Thoracic aorta (tissue), 2 donors: ENCODE results near the gene ZNF614. TPM values are rescaled to one million over a fixed set of nuclear protein-coding genes. Genes with fewer than 3 reads are reported as not detected.
"Not testable (repeated sequence)": the region's sequence is repeated elsewhere in the genome, so short reads cannot be mapped to it uniquely, and the experiment has no call there.

Experiments
- ATAC-seq: fragments of 150-250 bp; one replicate; pipeline ENCODE4 v1.8.0; 2017; ENCODE audit warnings: low read depth; ENCODE audit not compliant: insufficient number of reproducible peaks, low FRiP score
- DNase-seq: peaks from one replicate; pipeline ENCODE4 v3.0.0-alpha.2; 2020; ENCODE audit warnings: low spot score
- H3K27ac ChIP-seq, 2 donors: fragments of 200-600 bp; sonication (generic); 1 replicate in 1 of 2; 2 replicates in 1 of 2; pipeline ENCODE4 v1.5.1; 2016; ENCODE audit warnings: mild to moderate bottlenecking in 2 of 2, moderate library complexity in 2 of 2
- H3K27me3 ChIP-seq: fragments of 200-600 bp; sonication (generic); replicated peaks from 2 replicates; pipeline ENCODE4 v1.6.0; 2016; ENCODE audit warnings: mild to moderate bottlenecking; ENCODE audit not compliant: insufficient read depth
- H3K36me3 ChIP-seq: fragments of 200-600 bp; sonication (generic); one replicate; pipeline ENCODE4 v1.5.1; 2016
- H3K4me1 ChIP-seq, 2 donors: fragments of 200-600 bp; sonication (generic); 1 replicate in 1 of 2; 2 replicates in 1 of 2; pipeline versions ENCODE4 v1.5.1 to v1.6.0; 2016; ENCODE audit warnings: low read depth in 2 of 2, mild to moderate bottlenecking in 1 of 2; ENCODE audit not compliant: control insufficient read depth in 1 of 2
- H3K4me3 ChIP-seq: fragments of 200-600 bp; sonication (generic); 2 replicates; pipeline ENCODE4 v1.5.1; 2016; ENCODE audit warnings: mild to moderate bottlenecking
- H3K9me3 ChIP-seq: fragments of 200-600 bp; sonication (generic); 2 replicates; pipeline ENCODE4 v1.5.1; 2016
- total RNA-seq, 2 donors: library from RNA; depleted of rRNA; stranded (reverse); fragments of >200 nt; gene quantifications; one replicate each; pipeline versions ENCODE4 v1.1.0 to v1.2.3, GENCODE V29; 2016
- TF ChIP-seq, protein P1 (sequence below): fragments of 200-600 bp; sonication (generic); IDR thresholded peaks from one replicate; pipeline ENCODE4 v1.5.1; 2019; ENCODE audit warnings: antibody characterized with exemption

ZNF614 gene
- total RNA-seq, 2 donors from 2014 or later = 3.9 to 11.6 TPM

DNA sequence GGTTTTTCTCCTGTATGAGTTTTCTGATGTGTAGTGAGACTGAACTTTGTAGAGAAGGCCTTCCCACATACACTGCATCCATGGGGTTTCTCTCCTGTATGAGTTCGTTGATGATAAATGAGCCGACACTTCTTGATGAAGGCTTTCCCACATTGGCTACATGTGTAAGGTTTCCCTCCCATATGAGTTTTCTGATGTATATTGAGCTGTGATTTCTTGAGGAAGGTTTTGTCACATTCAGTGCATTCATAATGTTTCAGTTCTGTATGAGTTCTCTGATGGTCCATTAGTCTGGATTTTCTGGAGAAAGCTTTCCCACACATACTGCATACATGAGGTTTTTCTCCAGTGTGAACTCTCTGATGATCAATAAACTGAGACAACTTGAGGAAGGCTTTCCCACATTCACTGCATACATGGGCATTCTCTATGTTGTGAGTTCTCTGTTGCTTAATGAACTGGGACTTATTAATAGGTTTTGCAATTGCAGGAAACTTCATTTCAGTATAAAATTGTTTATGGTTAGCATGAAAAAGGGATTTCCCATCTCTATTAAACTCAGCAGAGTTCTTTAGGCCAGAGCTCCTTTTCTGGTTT is 34.0 kb downstream of the ZNF614 start:
- DNase-seq (no peak), ATAC-seq (no peak)
- TF ChIP-seq, protein P1, sequence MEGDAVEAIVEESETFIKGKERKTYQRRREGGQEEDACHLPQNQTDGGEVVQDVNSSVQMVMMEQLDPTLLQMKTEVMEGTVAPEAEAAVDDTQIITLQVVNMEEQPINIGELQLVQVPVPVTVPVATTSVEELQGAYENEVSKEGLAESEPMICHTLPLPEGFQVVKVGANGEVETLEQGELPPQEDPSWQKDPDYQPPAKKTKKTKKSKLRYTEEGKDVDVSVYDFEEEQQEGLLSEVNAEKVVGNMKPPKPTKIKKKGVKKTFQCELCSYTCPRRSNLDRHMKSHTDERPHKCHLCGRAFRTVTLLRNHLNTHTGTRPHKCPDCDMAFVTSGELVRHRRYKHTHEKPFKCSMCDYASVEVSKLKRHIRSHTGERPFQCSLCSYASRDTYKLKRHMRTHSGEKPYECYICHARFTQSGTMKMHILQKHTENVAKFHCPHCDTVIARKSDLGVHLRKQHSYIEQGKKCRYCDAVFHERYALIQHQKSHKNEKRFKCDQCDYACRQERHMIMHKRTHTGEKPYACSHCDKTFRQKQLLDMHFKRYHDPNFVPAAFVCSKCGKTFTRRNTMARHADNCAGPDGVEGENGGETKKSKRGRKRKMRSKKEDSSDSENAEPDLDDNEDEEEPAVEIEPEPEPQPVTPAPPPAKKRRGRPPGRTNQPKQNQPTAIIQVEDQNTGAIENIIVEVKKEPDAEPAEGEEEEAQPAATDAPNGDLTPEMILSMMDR = no peak

DNA sequence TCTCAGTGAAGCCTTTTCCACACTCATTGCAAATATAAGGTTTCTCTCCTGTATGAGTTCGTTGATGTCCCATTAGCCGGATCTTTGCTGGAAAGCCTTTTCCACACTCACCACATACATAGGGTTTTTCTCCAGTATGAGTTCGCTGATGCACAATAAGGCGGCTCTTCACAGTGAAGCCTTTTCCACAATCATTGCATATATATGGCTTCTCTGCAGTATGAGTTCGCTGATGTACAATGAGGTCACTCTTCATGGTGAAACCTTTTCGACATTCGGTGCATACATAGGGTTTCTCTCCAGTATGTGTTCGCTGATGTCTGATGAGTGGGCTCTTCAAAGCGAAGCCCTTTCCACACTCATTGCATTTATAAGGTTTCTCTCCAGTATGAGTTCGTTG is 34.8 kb downstream of the ZNF614 start:
- DNase-seq = no peak
- H3K27me3 ChIP-seq = no peaks in the 10 kb centered on the region
- H3K4me1 ChIP-seq = no peaks in the 10 kb centered on the region
- H3K36me3 ChIP-seq = peaks cover 51% of the 10 kb centered on the region
- TF ChIP-seq, protein P1 = no peak
- H3K4me3 ChIP-seq = no peak overlapping the region
- H3K9me3 ChIP-seq = peaks cover 88% of the 10 kb centered on the region
- no peak overlapping the region for H3K27ac ChIP-seq
- ATAC-seq = no peak

More for the DNA sequence above, 34.0 kb downstream of the ZNF614 start:
- Histone ChIP-seq H3K27me3 (no peaks in the 10 kb centered on the region), H3K27ac (no peak overlapping the region), H3K9me3 (peaks cover 90% of the 10 kb centered on the region), H3K4me3 (peak overlapping the region; percentile 17), H3K4me1 (no peaks in the 10 kb centered on the region), H3K36me3 (peaks cover 58% of the 10 kb centered on the region)

DNA sequence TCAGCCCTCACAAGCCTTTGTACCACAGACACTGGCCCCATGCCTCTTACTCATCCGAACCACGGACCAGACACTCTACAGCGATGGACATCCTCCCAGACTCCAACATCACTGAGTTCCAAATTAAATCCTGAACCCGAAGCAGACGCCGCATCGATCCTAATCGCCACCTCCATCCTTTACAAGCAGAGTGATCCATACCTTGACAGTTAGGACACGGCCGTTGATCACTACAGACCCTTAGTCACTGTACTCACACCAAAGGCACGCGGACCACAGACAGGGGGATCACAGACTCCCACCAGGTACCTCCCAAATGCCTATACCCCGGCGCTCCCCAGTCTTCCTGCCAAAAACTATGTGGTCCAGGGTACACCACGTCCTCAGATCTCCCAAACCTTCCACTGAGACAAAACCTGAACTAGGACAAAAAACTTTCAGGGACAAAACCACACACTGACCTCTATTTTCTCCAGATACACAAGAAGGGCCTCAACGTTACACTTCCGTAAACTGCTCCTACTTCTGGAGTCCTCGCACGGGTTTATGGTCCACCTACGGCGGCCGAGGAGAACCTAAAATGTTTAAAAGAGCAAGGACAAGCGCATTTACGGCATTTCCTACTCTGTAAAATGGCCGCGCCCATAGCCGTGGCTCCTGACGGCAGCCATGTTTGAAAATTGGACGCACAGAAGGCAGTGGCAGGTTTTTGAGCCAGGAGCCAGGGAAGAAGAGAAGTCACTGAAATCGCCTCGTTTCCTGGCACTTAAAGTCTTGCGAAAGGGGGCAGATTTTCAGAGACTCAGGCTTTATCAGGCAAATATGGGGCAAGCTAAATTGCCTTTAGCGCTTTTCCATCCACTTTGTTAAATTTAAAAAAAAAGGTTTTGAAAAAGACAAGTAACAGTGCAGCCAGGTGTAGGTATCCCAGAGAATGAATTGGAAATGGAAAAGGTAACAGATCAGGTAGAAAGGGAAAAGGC is 41.6 kb downstream of the ZNF614 start, which contains the start of gene ZNF350:
TSS of gene ZNF350 (minus strand) at position 532 of the 983 bp plus-strand sequence. CDS start 12,480 bp downstream, outside the sequence.
- ATAC-seq = peak; percentile 85
- Histone ChIP-seq H3K36me3 (peaks cover 6% of the 10 kb centered on the region), H3K27me3 (no peaks in the 10 kb centered on the region), H3K27ac (peak within 1 kb of the TSS; percentile 33 to 65), H3K9me3 (peaks cover 48% of the 10 kb centered on the region), H3K4me3 (peak within 1 kb of the TSS; percentile 91), H3K4me1 (peaks cover 5 to 9% of the 10 kb centered on the region in 2 donors)
- peak; percentile 85 for DNase-seq
- TF ChIP-seq, protein P1 = no peak

DNA sequence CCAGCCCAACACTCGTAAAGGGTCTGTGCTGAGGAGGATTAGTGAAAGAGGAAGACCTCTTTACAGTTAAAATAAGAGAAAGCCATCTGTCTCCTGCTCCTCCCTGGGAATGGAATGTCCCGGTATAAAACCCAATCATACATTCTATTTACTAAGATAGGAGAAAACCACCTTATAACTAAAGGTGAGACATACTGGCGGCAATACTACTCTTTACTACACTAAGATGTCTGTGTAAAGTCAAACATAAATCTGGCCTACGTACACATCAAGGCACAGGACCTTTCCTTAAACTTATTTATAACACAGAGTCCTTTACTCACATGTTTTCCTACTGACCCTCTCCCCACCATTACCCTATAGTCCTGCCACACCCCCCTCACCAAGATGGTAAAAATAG is 44.8 kb downstream of the ZNF614 start:
- ATAC-seq = no peak
- Histone ChIP-seq H3K9me3 (peaks cover 58% of the 10 kb centered on the region), H3K4me1 (peaks cover 5 to 9% of the 10 kb centered on the region in 2 donors), H3K27ac (no peak overlapping the region), H3K4me3 (no peak overlapping the region), H3K27me3 (no peaks in the 10 kb centered on the region), H3K36me3 (peaks cover 26% of the 10 kb centered on the region)
- TF ChIP-seq, protein P1 = no peak
- DNase-seq = no peak

DNA sequence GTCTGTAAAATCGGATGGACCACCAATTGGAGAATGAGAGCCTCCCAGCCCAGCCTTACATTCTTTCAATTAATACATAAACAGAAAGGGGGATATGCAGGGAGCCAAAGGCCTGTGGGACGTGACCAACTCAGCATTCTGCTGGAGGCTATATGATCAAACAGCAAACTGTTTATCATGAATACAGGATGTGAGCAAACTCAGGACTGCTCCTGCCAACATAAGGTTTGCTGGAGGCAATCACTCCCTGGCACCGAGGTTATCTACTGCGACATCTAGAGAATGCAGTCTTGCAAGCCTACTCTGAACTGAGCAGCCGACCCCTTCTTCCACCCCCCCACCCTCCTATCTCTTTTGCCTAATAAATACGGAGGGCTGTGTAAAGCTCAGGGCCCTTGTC is 47.3 kb downstream of the ZNF614 start:
- Histone ChIP-seq H3K9me3 (peaks cover 77% of the 10 kb centered on the region), H3K36me3 (peaks cover 43% of the 10 kb centered on the region)
- H3K27ac ChIP-seq, H3K4me3 ChIP-seq, H3K4me1 ChIP-seq, DNase-seq, H3K27me3 ChIP-seq, ATAC-seq: not testable (repeated sequence)
